ENCODE measurements around the gene ANKLE2.

- TF ChIP-seq CTCF (IDR thresholded peaks at IDR 0.05): no peak
- no peak for TF ChIP-seq EZH2phosphoT487 (IDR thresholded peaks at IDR 0.05)
Measured at GRCh38 chr12:132789099-132789471, 27.5 kb upstream of the ANKLE2 start.
